ENCODE measurements around the gene MPPED2.

DNA sequence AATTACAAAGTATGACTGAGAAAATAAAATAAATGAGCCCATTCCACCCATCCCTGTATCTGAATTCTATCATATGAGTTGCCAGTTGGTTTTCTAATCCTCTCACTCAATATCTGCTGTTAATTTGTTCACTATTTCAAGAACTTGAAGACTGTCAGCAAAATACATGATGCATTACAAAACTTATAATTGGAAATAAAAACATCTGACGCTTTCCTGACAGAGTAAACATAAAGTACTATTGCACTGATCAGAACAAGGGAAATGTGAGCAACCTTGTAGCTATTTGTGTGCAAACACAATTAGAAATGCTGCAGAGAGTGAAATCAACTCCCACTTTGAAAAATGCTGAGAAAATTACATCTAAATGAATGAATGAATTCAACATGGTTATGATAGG lies 97.1 kb downstream of the MPPED2 start:
- TF ChIP-seq CTCF (IDR thresholded peaks at IDR 0.05; ENCODE audit: insufficient read depth, low read length) (no peak), GABPA (IDR thresholded peaks at IDR 0.05; ENCODE audit: low read depth) (no peak)

All from HL-60 (cell line).